K562 (cell line): Measurements from ENCODE around the gene DCPS. TPM values are rescaled to one million over a fixed set of nuclear protein-coding genes. Genes with fewer than 3 reads are reported as not detected.

Experiments used
- ATF7 ChIP-seq: fragments of 450-650 bp; IDR thresholded peaks from 2 replicates; pipeline ENCODE4 v1.7.1; 2014; ENCODE audit warnings: mild to moderate bottlenecking, moderate library complexity
- BMI1 ChIP-seq: fragments of 150-350 bp; IDR thresholded peaks from 2 replicates; pipeline ENCODE4 v1.6.1; 2014; ENCODE audit warnings: low read length
- CEBPZ ChIP-seq: fragments of 150-350 bp; IDR thresholded peaks from 2 replicates; pipeline ENCODE4 v1.6.1; 2014; ENCODE audit warnings: low read depth, mild to moderate bottlenecking, low read length, borderline replicate concordance
- CREM ChIP-seq: IDR thresholded peaks from 2 replicates; pipeline ENCODE4 v1.6.1; 2014; ENCODE audit warnings: antibody characterized with exemption, low read depth
- ERF ChIP-seq: fragments of 450-650 bp; formaldehyde crosslinking; IDR thresholded peaks from 2 replicates; pipeline ENCODE4 v1.4.0; 2020; ENCODE audit warnings: mild to moderate bottlenecking, mixed read lengths
- NFATC3 ChIP-seq: fragments of 450-650 bp; IDR thresholded peaks from 2 replicates; pipeline ENCODE4 v1.6.1; 2017; ENCODE audit warnings: mild to moderate bottlenecking
- SMARCA4 ChIP-seq: fragments of 450-650 bp; IDR thresholded peaks from 2 replicates; pipeline ENCODE4 v1.6.1; 2016
- USF2 ChIP-seq: sonication (generic); formaldehyde crosslinking; IDR thresholded peaks from 2 replicates; pipeline ENCODE4 v1.5.0; 2020; ENCODE audit warnings: missing genetic modification reagents
- XRCC4 ChIP-seq: IDR thresholded peaks from one replicate; pipeline ENCODE4 v1.6.1; 2011; ENCODE audit not compliant: insufficient read depth, insufficient read length; ENCODE audit errors: extremely low read depth
- ZC3H11A ChIP-seq: IDR thresholded peaks from 2 replicates; pipeline ENCODE4 v1.6.1; 2012; ENCODE audit warnings: low read depth, low read length, improper control_type of control experiment
- ZFP91 ChIP-seq: sonication (generic); formaldehyde crosslinking; IDR thresholded peaks from 2 replicates; pipeline ENCODE4 v1.8.0; 2022; ENCODE audit warnings: mild to moderate bottlenecking, missing genetic modification reagents
- ZNF507 ChIP-seq: conservative IDR thresholded peaks from 2 replicates; pipeline ENCODE4 v1.6.1; 2017; ENCODE audit warnings: missing genetic modification characterization, missing compliant biosample characterization
- ZNF512 ChIP-seq: IDR thresholded peaks from 2 replicates; pipeline ENCODE4 v1.6.1; 2016; ENCODE audit warnings: missing genetic modification characterization, missing compliant biosample characterization
- ZNF518B ChIP-seq: fragments of 250-450 bp; sonication (Bioruptor Pico); IDR thresholded peaks from 2 replicates; pipeline ENCODE4 v1.5.0; 2021; ENCODE audit warnings: mild to moderate bottlenecking, moderate library complexity
- ZNF586 ChIP-seq: fragments of 450-650 bp; formaldehyde crosslinking; conservative IDR thresholded peaks from 2 replicates; pipeline ENCODE4 v1.4.0; 2020; ENCODE audit warnings: mild to moderate bottlenecking, moderate library complexity
- ZNF717 ChIP-seq: fragments of 250-450 bp; sonication (Bioruptor Pico); IDR thresholded peaks from 2 replicates; pipeline ENCODE4 v1.5.0; 2021
- ZNF780A ChIP-seq: fragments of 250-450 bp; sonication (Bioruptor Pico); IDR thresholded peaks from 2 replicates; pipeline ENCODE4 v1.5.0; 2021; ENCODE audit warnings: mild to moderate bottlenecking
- polyA plus RNA-seq, 8 experiments: library from polyadenylated mRNA; depleted of rRNA in 4 of 8; stranded (reverse) in 5 of 8; unstranded in 3 of 8; fragments of >200 nt; fragmentation: Nextera tagmentation in 2 of 8; fragmentation: Illumina TruSeq in 1 of 8; extraction: Ambion mirVana in 2 of 8; extraction: Trizol in 1 of 8; gene quantifications; 2 replicates each; pipeline versions ENCODE4 v1.2.1 to v1.2.3, GENCODE V29; 2011 to 2014; ENCODE audit warnings: inconsistent platforms in 1 of 8, missing spikeins in 1 of 8
- total RNA-seq, 7 experiments: library from RNA; depleted of rRNA in 6 of 7; stranded (reverse); fragments of >200 nt in 6 of 7; fragmentation: Illumina TruSeq in 2 of 7; extraction: Trizol in 2 of 7; gene quantifications; 2 replicates each; pipeline versions ENCODE4 v1.2.1 to v1.2.3, GENCODE V29; 2011 to 2021; ENCODE audit warnings: low replicate concordance in 1 of 7

The DCPS gene
- total and polyA plus RNA-seq, 9 of the 15 experiments (the other 6 are each of a cell fraction or from before 2014, with no cell fraction given) = 8.7 to 38.1 (median 17.9) TPM

GRCh38 chr11:126303623-126304456, at the start of gene DCPS (continued):
- no peak for TF ChIP-seq ZNF780A (CRISPR knock-in tag)
- peak; percentile 56 for TF ChIP-seq ATF7
- TF ChIP-seq CREM = peak; percentile 57; the same call in 1 of the 2 replicates
- no peak; the same call in 1 of the 2 replicates for TF ChIP-seq SMARCA4
- TF ChIP-seq ZFP91 (CRISPR knock-in tag) = peak; percentile 24; the same call in 1 of the 2 replicates
- no peak for TF ChIP-seq ZNF512 (tag)
- TF ChIP-seq USF2 = no peak
- TF ChIP-seq ZNF518B (CRISPR knock-in tag) = no peak
- TF ChIP-seq NFATC3 = no peak
- TF ChIP-seq CEBPZ = no peak
- no peak for TF ChIP-seq ZNF717 (CRISPR knock-in tag)
- no peak for TF ChIP-seq ERF (CRISPR knock-in tag)
- no peak for TF ChIP-seq ZNF507
- TF ChIP-seq ZC3H11A = no peak
- TF ChIP-seq BMI1 = no peak
- TF ChIP-seq ZNF586 (CRISPR knock-in tag) = no peak
- no peak for TF ChIP-seq XRCC4
